Neural cell (in vitro differentiated cells): ENCODE data around the gene MYBPC1. TPM values are rescaled to one million over a fixed set of nuclear protein-coding genes. Genes with fewer than 3 reads are reported as not detected.
"Not testable (repeated sequence)": the region's sequence is repeated elsewhere in the genome, so short reads cannot be mapped to it uniquely, and the experiment has no call there.

Source experiments
- H2AFZ ChIP-seq: fragments of 200-600, 300-800 bp; sonication (generic), shearing (Covaris generic); 2 replicates; pipeline ENCODE4 v1.6.0; 2014; ENCODE audit warnings: low read depth, mild to moderate bottlenecking, antibody characterized with exemption, low read length, moderate library complexity
- H3F3A ChIP-seq: fragments of 200-600 bp; shearing (Covaris generic); 2 replicates; pipeline ENCODE4 v1.6.1; 2016; ENCODE audit warnings: mild to moderate bottlenecking, moderate library complexity, mixed read lengths, antibody characterized with exemption, low read length; ENCODE audit not compliant: insufficient read depth, poor library complexity, severe bottlenecking
- H3K27ac ChIP-seq: fragments of 200-600, 300-800 bp; sonication (generic), shearing (Covaris generic); 2 replicates; pipeline ENCODE4 v1.5.1; 2014; ENCODE audit warnings: mild to moderate bottlenecking, low read length, moderate library complexity
- H3K27me3 ChIP-seq: fragments of 300-800, 200-600 bp; sonication (generic), shearing (Covaris generic); 2 replicates; pipeline ENCODE4 v1.6.0; 2014; ENCODE audit warnings: mild to moderate bottlenecking, low read depth, low read length, moderate library complexity; ENCODE audit not compliant: insufficient read depth
- H3K36me3 ChIP-seq: fragments of 300-800, 200-600 bp; sonication (generic), shearing (Covaris generic); 2 replicates; pipeline ENCODE4 v1.5.1; 2014; ENCODE audit warnings: mild to moderate bottlenecking, antibody characterized with exemption, low read length, moderate library complexity; ENCODE audit not compliant: insufficient read depth
- H3K4me2 ChIP-seq: fragments of 300-800, 200-600 bp; sonication (generic), shearing (Covaris generic); 2 replicates; pipeline ENCODE4 v1.6.0; 2014; ENCODE audit warnings: mild to moderate bottlenecking, low read length
- H3K4me3 ChIP-seq: fragments of 300-800, 200-600 bp; sonication (generic), shearing (Covaris generic); 2 replicates; pipeline ENCODE4 v1.5.1; 2014; ENCODE audit warnings: mild to moderate bottlenecking, low read length, moderate library complexity
- H3K79me2 ChIP-seq: fragments of 200-600 bp; shearing (Covaris generic); replicated peaks from 2 replicates; pipeline ENCODE4 v1.6.0; 2014; ENCODE audit warnings: mild to moderate bottlenecking, low read length, moderate library complexity; ENCODE audit not compliant: insufficient read depth
- H3K9ac ChIP-seq: fragments of 300-800, 200-600 bp; sonication (generic), shearing (Covaris generic); 2 replicates; pipeline ENCODE4 v1.6.1; 2016; ENCODE audit warnings: mild to moderate bottlenecking, low read length, mixed read lengths
- H3K9me2 ChIP-seq: fragments of 200-600 bp; shearing (Covaris generic); 2 replicates; pipeline ENCODE4 v1.6.1; 2016; ENCODE audit warnings: mild to moderate bottlenecking, low read length, mixed read lengths; ENCODE audit not compliant: insufficient read depth
- H3K9me3 ChIP-seq: fragments of 200-600, 300-800 bp; sonication (generic), shearing (Covaris generic); 2 replicates; pipeline ENCODE4 v1.6.1; 2016; ENCODE audit warnings: mild to moderate bottlenecking, mixed run types, low read length, moderate library complexity, mixed read lengths
- H4K20me1 ChIP-seq: fragments of 200-600 bp; shearing (Covaris generic); 2 replicates; pipeline ENCODE4 v1.6.1; 2016; ENCODE audit warnings: mild to moderate bottlenecking, mixed run types; ENCODE audit not compliant: insufficient read depth
- EP300 ChIP-seq: fragments of 450-650 bp; conservative IDR thresholded peaks from 2 replicates; pipeline ENCODE4 v1.6.1; 2014; ENCODE audit warnings: antibody characterized with exemption, mild to moderate bottlenecking, moderate library complexity; ENCODE audit not compliant: poor library complexity, severe bottlenecking
- MXI1 ChIP-seq: fragments of 450-650 bp; conservative IDR thresholded peaks from 2 replicates; pipeline ENCODE4 v1.6.1; 2014; ENCODE audit warnings: antibody characterized with exemption, mild to moderate bottlenecking; ENCODE audit not compliant: poor library complexity, severe bottlenecking
- POLR2AphosphoS5 ChIP-seq: IDR thresholded peaks from 2 replicates; pipeline ENCODE4 v1.6.1; 2012
- RAD21 ChIP-seq: fragments of 450-650 bp; conservative IDR thresholded peaks from 2 replicates; pipeline ENCODE4 v1.6.1; 2014; ENCODE audit warnings: antibody characterized with exemption, mild to moderate bottlenecking, moderate library complexity
- SMC3 ChIP-seq: fragments of 450-650 bp; conservative IDR thresholded peaks from 2 replicates; pipeline ENCODE4 v1.6.1; 2014; ENCODE audit warnings: antibody characterized with exemption, mild to moderate bottlenecking, moderate library complexity; ENCODE audit not compliant: poor library complexity
- TAF1 ChIP-seq: IDR thresholded peaks from 2 replicates; pipeline ENCODE4 v1.6.1; 2012; ENCODE audit warnings: low read depth
- polyA plus RNA-seq: library from polyadenylated mRNA; depleted of rRNA; stranded (reverse); fragments of >200 nt; gene quantifications from 2 replicates; pipeline ENCODE4 v1.2.3, GENCODE V29; 2014
- TF ChIP-seq, protein P1 (sequence below): IDR thresholded peaks from 2 replicates; pipeline ENCODE4 v1.6.1; 2012; ENCODE audit warnings: borderline replicate concordance
- TF ChIP-seq, protein P2 (sequence below): fragments of 450-650 bp; IDR thresholded peaks from 2 replicates; pipeline ENCODE4 v1.5.1; 2014; ENCODE audit warnings: antibody characterized with exemption, mild to moderate bottlenecking, moderate library complexity; ENCODE audit not compliant: poor library complexity, severe bottlenecking

MYBPC1 gene
- polyA plus RNA-seq, 1 donor from 2014 or later = not detected

DNA sequence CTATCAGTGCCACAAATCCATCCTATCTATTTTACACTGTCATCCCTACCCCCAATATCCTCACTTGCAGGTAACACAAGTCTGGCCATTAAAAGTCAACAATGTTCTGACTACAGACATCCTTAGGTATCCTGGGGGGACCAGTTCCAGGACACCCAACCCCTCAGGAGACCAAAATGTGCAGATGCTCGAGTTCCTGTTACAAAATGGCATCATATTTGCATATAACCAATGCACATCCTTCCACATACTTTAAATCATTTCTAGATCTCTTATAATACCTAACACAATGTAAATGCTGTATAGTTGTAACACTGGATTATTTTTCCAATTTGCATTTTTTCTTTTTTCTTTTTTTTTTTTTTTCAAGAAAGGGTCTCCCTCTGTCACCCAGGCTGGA lies 137.5 kb downstream of the MYBPC1 start:
- no peaks in the 10 kb centered on the region for H3K9me3 ChIP-seq
- TF ChIP-seq, protein P1, sequence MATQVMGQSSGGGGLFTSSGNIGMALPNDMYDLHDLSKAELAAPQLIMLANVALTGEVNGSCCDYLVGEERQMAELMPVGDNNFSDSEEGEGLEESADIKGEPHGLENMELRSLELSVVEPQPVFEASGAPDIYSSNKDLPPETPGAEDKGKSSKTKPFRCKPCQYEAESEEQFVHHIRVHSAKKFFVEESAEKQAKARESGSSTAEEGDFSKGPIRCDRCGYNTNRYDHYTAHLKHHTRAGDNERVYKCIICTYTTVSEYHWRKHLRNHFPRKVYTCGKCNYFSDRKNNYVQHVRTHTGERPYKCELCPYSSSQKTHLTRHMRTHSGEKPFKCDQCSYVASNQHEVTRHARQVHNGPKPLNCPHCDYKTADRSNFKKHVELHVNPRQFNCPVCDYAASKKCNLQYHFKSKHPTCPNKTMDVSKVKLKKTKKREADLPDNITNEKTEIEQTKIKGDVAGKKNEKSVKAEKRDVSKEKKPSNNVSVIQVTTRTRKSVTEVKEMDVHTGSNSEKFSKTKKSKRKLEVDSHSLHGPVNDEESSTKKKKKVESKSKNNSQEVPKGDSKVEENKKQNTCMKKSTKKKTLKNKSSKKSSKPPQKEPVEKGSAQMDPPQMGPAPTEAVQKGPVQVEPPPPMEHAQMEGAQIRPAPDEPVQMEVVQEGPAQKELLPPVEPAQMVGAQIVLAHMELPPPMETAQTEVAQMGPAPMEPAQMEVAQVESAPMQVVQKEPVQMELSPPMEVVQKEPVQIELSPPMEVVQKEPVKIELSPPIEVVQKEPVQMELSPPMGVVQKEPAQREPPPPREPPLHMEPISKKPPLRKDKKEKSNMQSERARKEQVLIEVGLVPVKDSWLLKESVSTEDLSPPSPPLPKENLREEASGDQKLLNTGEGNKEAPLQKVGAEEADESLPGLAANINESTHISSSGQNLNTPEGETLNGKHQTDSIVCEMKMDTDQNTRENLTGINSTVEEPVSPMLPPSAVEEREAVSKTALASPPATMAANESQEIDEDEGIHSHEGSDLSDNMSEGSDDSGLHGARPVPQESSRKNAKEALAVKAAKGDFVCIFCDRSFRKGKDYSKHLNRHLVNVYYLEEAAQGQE = no peak
- TF ChIP-seq RAD21 (no peak), TAF1 (no peak), POLR2AphosphoS5 (no peak), MXI1 (no peak), EP300 (no peak)
- TF ChIP-seq, protein P2, sequence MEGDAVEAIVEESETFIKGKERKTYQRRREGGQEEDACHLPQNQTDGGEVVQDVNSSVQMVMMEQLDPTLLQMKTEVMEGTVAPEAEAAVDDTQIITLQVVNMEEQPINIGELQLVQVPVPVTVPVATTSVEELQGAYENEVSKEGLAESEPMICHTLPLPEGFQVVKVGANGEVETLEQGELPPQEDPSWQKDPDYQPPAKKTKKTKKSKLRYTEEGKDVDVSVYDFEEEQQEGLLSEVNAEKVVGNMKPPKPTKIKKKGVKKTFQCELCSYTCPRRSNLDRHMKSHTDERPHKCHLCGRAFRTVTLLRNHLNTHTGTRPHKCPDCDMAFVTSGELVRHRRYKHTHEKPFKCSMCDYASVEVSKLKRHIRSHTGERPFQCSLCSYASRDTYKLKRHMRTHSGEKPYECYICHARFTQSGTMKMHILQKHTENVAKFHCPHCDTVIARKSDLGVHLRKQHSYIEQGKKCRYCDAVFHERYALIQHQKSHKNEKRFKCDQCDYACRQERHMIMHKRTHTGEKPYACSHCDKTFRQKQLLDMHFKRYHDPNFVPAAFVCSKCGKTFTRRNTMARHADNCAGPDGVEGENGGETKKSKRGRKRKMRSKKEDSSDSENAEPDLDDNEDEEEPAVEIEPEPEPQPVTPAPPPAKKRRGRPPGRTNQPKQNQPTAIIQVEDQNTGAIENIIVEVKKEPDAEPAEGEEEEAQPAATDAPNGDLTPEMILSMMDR = no peak
- H3K27ac ChIP-seq = no peak overlapping the region

DNA sequence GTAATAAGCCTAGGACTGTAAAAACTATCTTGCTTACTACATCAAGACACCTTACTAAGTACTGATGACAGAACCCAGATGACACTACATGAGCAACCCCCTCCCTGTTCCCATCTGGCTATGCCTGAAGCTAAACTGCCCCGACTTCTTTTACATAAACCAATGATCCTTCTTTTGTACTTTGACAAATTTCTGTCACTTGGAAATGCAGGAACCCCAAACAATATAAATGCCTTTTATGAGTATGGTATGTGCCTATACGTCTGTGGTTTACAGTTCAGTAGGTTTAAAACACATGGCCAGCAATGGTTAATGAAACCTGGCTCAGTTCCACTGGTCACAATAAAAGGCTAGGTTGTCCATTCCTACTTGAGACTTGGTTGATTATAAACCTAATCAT lies 138.4 kb downstream of the MYBPC1 start:
- no peaks in the 10 kb centered on the region for H3K9me2 ChIP-seq
- H3K27ac ChIP-seq = no peak overlapping the region
- no peak overlapping the region for H2AFZ ChIP-seq
- no peaks in the 10 kb centered on the region for H3K79me2 ChIP-seq
- H3K4me3 ChIP-seq = no peak overlapping the region
- no peak overlapping the region for H3K4me2 ChIP-seq
- H3K36me3 ChIP-seq = no peaks in the 10 kb centered on the region
- no peaks in the 10 kb centered on the region for H3K27me3 ChIP-seq
- H3K9me3 ChIP-seq = no peaks in the 10 kb centered on the region
- H3K9ac ChIP-seq = no peak overlapping the region
- TF ChIP-seq MXI1 = no peak
- TF ChIP-seq POLR2AphosphoS5 = no peak
- TF ChIP-seq EP300 = no peak
- TF ChIP-seq SMC3 = no peak
- TF ChIP-seq, protein P2 = no peak
- no peaks in the 10 kb centered on the region for H4K20me1 ChIP-seq
- H3F3A ChIP-seq = no peaks in the 10 kb centered on the region

More for the DNA sequence above, 137.5 kb downstream of the MYBPC1 start:
- H4K20me1 ChIP-seq = no peaks in the 10 kb centered on the region
- no peaks in the 10 kb centered on the region for H3K36me3 ChIP-seq
- no peaks in the 10 kb centered on the region for H3K27me3 ChIP-seq
- H3K4me2 ChIP-seq = no peak overlapping the region
- no peak overlapping the region for H3K4me3 ChIP-seq
- H3K79me2 ChIP-seq = no peaks in the 10 kb centered on the region
- no peak overlapping the region for H3K9ac ChIP-seq
- H3F3A ChIP-seq = no peaks in the 10 kb centered on the region
- H2AFZ ChIP-seq = no peak overlapping the region
- H3K9me2 ChIP-seq = no peaks in the 10 kb centered on the region

DNA sequence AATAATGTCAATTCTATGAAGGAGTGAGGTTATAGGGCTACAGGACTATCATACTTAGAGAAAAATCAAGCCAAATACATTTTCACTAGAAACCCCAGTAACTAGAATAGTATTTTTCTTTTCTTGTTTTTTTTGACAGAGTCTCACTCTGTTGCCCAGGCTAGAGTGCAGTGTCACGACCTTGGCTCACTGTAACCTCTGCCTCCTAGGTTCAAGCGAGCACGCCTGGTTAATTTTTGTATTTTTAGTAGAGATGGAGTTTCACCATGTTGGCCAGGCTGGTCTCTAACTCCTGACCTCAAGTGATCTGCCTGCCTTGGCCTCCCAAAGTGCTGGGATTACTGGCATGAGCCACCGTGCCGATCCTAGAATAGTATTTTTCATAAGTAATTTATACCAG lies 139.7 kb downstream of the MYBPC1 start:
- not testable (repeated sequence) for H3K9me3 ChIP-seq, H3K4me3 ChIP-seq, H3K4me2 ChIP-seq, H3K9me2 ChIP-seq, H3K9ac ChIP-seq, H4K20me1 ChIP-seq, H3K27me3 ChIP-seq, H3F3A ChIP-seq, H3K36me3 ChIP-seq, H3K27ac ChIP-seq, H2AFZ ChIP-seq, H3K79me2 ChIP-seq
